ENCODE data around the gene XXYLT1. TPM values are rescaled to one million over a fixed set of nuclear protein-coding genes. Genes with fewer than 3 reads are reported as not detected.

The XXYLT1 gene
- polyA plus RNA-seq, 1 donor (not counting 4 experiments of a cell fraction or from before 2014, with no cell fraction given): 11.1 TPM

DNA sequence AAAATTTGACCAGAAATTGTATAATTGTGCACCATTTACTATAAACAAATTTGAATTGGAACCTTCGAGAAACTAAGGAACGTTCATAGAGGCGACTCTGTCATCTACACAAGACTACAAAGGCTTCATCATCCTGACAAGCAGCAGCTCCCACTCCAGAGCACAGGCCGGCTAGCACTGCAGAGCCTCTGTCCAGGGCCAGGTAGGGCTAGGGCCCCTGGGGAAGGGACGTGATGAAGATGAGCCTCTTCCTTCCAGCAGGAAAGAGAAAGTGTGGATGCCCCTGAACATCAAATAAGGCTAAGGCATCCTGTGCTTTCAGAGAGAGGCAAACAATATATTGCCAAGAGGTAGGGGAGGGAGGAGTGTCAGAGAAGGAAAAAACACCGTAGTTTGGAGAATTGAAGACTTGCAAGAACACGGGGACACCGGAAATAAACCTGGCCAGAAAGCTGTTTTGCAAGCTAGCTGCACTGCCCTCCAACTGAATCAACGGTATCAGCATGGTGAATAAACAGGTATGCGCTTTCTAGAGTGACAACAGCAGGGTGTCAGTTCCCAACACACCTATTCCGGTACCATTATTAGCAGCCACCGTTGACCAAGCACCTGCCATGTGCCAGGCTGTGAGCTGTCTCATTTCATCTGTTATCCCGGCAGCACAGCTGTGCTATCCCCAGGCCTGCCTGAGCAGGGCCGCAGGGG lies 12.4 kb downstream of the XXYLT1 start:
- Histone ChIP-seq H2AFZ (ENCODE audit: control insufficient read depth, low read length) (no peak overlapping the region), H3K36me3 (ENCODE audit: control insufficient read depth in 2 of 2, extremely low read depth in 1 of 2, insufficient read depth in 2 of 2, low read length in 2 of 2) (peaks cover 0 to 2% of the 10 kb centered on the region in 2 experiments), H3K9me1 (ENCODE audit: control insufficient read depth, extremely low read depth, insufficient read depth, low read length) (no peaks in the 10 kb centered on the region), H3K4me3 (ENCODE audit: control insufficient read depth in 2 of 3, extremely low read depth in 1 of 3, insufficient read depth in 2 of 3, low read depth in 1 of 3, low read length in 3 of 3) (no peak overlapping the region), H3K27ac (ENCODE audit: control insufficient read depth, insufficient read depth, low read length) (no peak overlapping the region), H3K4me2 (ENCODE audit: control insufficient read depth, extremely low read depth, insufficient read depth, low read depth, low read length) (no peak overlapping the region), H3K79me2 (ENCODE audit: control insufficient read depth, insufficient read depth, low read length) (peaks cover 4% of the 10 kb centered on the region), H3K4me1 (ENCODE audit: control insufficient read depth, extremely low read depth, insufficient read depth, low read length) (peaks cover 6% of the 10 kb centered on the region), H3K9me3 (ENCODE audit: control insufficient read depth, low read depth, low read length) (no peaks in the 10 kb centered on the region), H3K9ac (ENCODE audit: control insufficient read depth, extremely low read depth, insufficient read depth, low read length) (no peak overlapping the region), H3K27me3 (ENCODE audit: control insufficient read depth, extremely low read depth, insufficient read depth, low read length) (no peaks in the 10 kb centered on the region), H4K20me1 (ENCODE audit: control insufficient read depth, extremely low read depth, insufficient read depth, low read length) (no peaks in the 10 kb centered on the region)
- dilution Hi-C loops (cut with MboI; ENCODE audit: extremely low pct_ligation_motif_present, low sequenced_read_pairs): no loop called here
- no peak for TF ChIP-seq EZH2 (IDR thresholded peaks at IDR 0.05; ENCODE audit: low read length)
- TF ChIP-seq, protein P1, sequence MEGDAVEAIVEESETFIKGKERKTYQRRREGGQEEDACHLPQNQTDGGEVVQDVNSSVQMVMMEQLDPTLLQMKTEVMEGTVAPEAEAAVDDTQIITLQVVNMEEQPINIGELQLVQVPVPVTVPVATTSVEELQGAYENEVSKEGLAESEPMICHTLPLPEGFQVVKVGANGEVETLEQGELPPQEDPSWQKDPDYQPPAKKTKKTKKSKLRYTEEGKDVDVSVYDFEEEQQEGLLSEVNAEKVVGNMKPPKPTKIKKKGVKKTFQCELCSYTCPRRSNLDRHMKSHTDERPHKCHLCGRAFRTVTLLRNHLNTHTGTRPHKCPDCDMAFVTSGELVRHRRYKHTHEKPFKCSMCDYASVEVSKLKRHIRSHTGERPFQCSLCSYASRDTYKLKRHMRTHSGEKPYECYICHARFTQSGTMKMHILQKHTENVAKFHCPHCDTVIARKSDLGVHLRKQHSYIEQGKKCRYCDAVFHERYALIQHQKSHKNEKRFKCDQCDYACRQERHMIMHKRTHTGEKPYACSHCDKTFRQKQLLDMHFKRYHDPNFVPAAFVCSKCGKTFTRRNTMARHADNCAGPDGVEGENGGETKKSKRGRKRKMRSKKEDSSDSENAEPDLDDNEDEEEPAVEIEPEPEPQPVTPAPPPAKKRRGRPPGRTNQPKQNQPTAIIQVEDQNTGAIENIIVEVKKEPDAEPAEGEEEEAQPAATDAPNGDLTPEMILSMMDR (optimal IDR thresholded peaks at IDR 0.05 in 1 of 3, IDR thresholded peaks at IDR 0.05 in 1 of 3, conservative IDR thresholded peaks at IDR 0.05 in 1 of 3; ENCODE audit: extremely low read depth in 1 of 3, insufficient read depth in 2 of 3, low read length in 3 of 3): no peak
- DNase-seq (ENCODE audit: low read depth, low spot score) (no peak), FAIRE-seq (no peak)

DNA sequence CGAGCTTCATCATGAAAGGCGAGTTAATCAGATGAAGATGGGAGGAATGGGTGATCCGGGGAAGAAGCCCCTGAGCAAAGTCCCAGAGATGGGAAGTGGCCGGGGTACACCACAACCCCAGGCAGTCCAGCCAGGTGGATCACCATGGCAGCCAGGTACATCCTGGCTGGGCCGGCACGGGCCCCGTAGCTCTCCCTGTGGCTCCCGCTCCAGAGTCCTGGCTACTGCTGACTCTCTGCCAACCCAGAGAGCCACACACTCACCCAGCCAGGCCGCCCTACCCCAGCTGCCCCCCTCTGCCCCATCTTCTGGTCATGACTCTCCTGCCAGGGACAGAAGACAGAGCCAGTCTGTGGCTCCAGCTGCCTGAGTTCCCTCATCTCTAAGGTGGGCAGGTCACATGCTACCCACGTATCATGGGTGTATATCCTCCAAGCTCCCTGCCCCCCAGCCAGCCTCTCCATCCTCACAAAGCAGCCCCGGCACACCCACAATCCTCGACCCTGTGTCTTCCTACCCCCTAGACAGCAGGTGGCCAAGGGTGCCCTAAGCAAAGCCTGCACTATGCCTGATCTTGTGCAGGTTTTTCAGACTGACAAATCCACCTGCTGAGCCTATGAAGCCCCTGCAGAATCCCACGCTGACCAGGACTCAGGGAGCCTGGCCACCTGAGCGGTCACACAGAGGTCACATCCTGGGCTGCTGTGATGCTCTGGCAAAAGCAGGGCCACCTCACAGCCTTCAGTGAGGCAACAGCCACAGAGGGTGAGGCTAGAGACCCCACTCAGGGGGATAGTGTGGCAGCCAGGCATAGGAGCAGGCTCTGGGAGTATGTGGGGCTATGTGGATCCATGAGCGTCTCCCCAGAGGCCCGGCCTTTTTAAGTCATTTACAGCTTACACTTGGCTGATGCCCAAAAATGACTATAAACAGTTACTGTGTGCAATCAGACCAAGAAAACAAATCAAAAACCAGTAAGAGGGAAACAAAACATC lies 13.2 kb downstream of the XXYLT1 start:
- H3K27ac ChIP-seq (ENCODE audit: control insufficient read depth, insufficient read depth, low read length): no peak overlapping the region
- peaks cover 4% of the 10 kb centered on the region for H3K4me1 ChIP-seq (ENCODE audit: control insufficient read depth, extremely low read depth, insufficient read depth, low read length)
- H4K20me1 ChIP-seq (ENCODE audit: control insufficient read depth, extremely low read depth, insufficient read depth, low read length): no peaks in the 10 kb centered on the region
- peaks cover 2% of the 10 kb centered on the region for H3K79me2 ChIP-seq (ENCODE audit: control insufficient read depth, insufficient read depth, low read length)
- H3K27me3 ChIP-seq (ENCODE audit: control insufficient read depth, extremely low read depth, insufficient read depth, low read length): no peaks in the 10 kb centered on the region
- H2AFZ ChIP-seq (ENCODE audit: control insufficient read depth, low read length): no peak overlapping the region
- H3K36me3 ChIP-seq (ENCODE audit: control insufficient read depth in 2 of 2, extremely low read depth in 1 of 2, insufficient read depth in 2 of 2, low read length in 2 of 2): peaks cover 0 to 2% of the 10 kb centered on the region in 2 experiments
- dilution Hi-C loops (cut with MboI; ENCODE audit: extremely low pct_ligation_motif_present, low sequenced_read_pairs): no loop called here
- H3K9ac ChIP-seq (ENCODE audit: control insufficient read depth, extremely low read depth, insufficient read depth, low read length): no peak overlapping the region
- H3K9me3 ChIP-seq (ENCODE audit: control insufficient read depth, low read depth, low read length): no peaks in the 10 kb centered on the region
- no peak for DNase-seq (ENCODE audit: low read depth, low spot score)
- H3K9me1 ChIP-seq (ENCODE audit: control insufficient read depth, extremely low read depth, insufficient read depth, low read length): no peaks in the 10 kb centered on the region
- FAIRE-seq: no peak
- no peak overlapping the region for H3K4me2 ChIP-seq (ENCODE audit: control insufficient read depth, extremely low read depth, insufficient read depth, low read depth, low read length)
- TF ChIP-seq, protein P1 (optimal IDR thresholded peaks at IDR 0.05 in 1 of 3, IDR thresholded peaks at IDR 0.05 in 1 of 3, conservative IDR thresholded peaks at IDR 0.05 in 1 of 3; ENCODE audit: extremely low read depth in 1 of 3, insufficient read depth in 2 of 3, low read length in 3 of 3): no peak
- no peak for TF ChIP-seq EZH2 (IDR thresholded peaks at IDR 0.05; ENCODE audit: low read length)
- H3K4me3 ChIP-seq (ENCODE audit: control insufficient read depth in 2 of 3, extremely low read depth in 1 of 3, insufficient read depth in 2 of 3, low read depth in 1 of 3, low read length in 3 of 3): no peak overlapping the region
